KOPT-K1 (cell line): ENCODE results near the gene PEAK1.

Source experiments
- H3K27ac ChIP-seq: fragments of 200-600 bp; sonication (generic); 2 replicates; pipeline ENCODE4 v1.5.1; 2016; ENCODE audit warnings: antibody characterized with exemption, mild to moderate bottlenecking, low read depth, low read length; ENCODE audit not compliant: poor library complexity, severe bottlenecking
- H3K36me3 ChIP-seq: fragments of 200-600 bp; sonication (generic); 2 replicates; pipeline ENCODE4 v1.5.1; 2017; ENCODE audit warnings: antibody characterized with exemption, mild to moderate bottlenecking, low read length, moderate library complexity; ENCODE audit not compliant: insufficient read depth
- H3K9me3 ChIP-seq: fragments of 200-600 bp; sonication (generic); 2 replicates; pipeline ENCODE4 v1.5.1; 2017; ENCODE audit warnings: antibody characterized with exemption, low read length, mild to moderate bottlenecking; ENCODE audit not compliant: insufficient read depth, poor library complexity, severe bottlenecking

PEAK1 gene

GRCh38 chr15:77104155-77104554 lies 315.7 kb downstream of the PEAK1 start:
- no peaks in the 10 kb centered on the region for H3K36me3 ChIP-seq
- H3K27ac ChIP-seq: no peak overlapping the region
- H3K9me3 ChIP-seq: no peaks in the 10 kb centered on the region

- H3K27ac ChIP-seq: no peak overlapping the region
- H3K9me3 ChIP-seq: no peaks in the 10 kb centered on the region
- H3K36me3 ChIP-seq: no peaks in the 10 kb centered on the region
Observed at GRCh38 chr15:77099741-77100463, 320.0 kb downstream of the PEAK1 start.

GRCh38 chr15:77098572-77098971 lies 321.3 kb downstream of the PEAK1 start:
- Histone ChIP-seq H3K36me3 (no peaks in the 10 kb centered on the region), H3K27ac (no peak overlapping the region), H3K9me3 (no peaks in the 10 kb centered on the region)

DNA sequence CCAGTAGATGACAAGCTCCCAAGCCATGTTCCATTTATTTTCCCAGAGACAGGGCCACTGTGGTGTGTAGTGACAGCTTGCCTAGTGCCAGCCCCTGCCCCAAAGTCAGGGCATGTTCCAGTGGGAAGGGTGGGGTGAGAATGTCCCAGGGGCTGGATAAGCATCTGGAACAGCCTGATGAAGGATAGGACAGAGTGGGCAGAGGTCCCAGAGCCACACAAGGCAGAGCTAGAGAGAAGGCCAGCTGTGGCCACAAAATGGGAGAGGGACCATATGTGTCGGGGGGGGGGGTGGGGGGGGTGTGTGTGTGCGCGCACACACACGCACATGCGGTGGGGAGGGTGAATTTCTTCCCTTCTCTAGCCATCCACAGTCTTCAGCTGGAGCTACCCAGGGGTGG lies 322.0 kb downstream of the PEAK1 start:
- Histone ChIP-seq H3K36me3 (no peaks in the 10 kb centered on the region), H3K27ac (no peak overlapping the region), H3K9me3 (no peaks in the 10 kb centered on the region)

DNA sequence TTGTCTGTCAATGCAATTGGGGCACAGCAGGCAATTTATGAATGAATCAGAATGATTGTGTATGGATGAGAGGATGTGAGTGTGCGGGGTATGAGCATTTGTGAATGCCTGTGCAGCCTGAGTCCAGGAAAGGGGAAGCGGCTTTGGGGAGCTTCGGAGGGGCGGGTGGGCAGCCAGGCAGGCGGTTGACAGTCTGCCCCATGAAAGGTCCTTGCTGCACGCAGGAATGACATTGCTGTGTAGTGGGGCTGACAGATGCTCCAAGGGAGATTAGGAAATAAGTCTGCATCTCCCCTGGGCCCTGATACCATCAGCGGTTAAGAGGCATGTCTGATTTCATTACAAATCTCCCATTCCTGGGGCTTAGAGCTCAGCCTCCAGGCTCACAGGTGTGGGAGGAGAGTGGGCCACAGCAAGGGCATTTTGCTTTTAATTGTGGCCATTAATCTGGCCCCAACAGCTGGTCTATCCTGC lies 322.6 kb downstream of the PEAK1 start:
- Histone ChIP-seq H3K9me3 (no peaks in the 10 kb centered on the region), H3K27ac (no peak overlapping the region), H3K36me3 (no peaks in the 10 kb centered on the region)

GRCh38 chr15:77096541-77096940 lies 323.4 kb downstream of the PEAK1 start:
- Histone ChIP-seq H3K9me3 (no peaks in the 10 kb centered on the region), H3K36me3 (no peaks in the 10 kb centered on the region), H3K27ac (no peak overlapping the region)

GRCh38 chr15:77096138-77096537 lies 323.8 kb downstream of the PEAK1 start:
- Histone ChIP-seq H3K36me3 (no peaks in the 10 kb centered on the region), H3K9me3 (no peaks in the 10 kb centered on the region), H3K27ac (no peak overlapping the region)

DNA sequence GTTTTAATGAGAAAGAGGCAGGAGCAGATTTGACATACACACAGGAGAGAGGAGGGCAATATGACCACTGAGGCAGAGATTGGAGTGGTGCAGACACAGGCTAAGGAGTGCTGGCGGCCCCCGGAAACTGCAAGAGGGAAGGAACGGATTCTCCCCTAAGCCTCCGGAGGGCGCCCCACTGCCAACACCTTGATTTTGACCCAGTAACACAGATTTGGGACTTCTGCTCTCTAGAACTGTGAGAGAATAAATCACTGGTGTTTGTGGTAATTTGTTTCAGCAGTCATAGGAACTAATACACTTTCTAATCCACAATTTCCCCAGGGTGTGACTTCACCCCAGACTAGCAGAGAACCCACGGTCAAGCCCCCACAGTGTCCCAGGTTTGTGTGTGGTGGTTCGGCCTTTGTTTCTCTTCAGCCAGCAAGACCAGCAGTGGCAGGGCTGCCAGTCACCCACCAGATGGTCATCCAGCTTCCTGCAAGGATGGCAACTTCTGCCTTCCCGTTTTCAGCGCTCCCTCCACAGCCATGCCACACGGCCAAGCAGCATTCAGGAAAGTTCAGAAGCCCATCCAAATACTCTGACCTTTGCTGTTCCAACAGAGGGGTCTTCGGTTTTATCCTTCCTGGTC lies 325.4 kb downstream of the PEAK1 start:
- Histone ChIP-seq H3K27ac (no peak overlapping the region), H3K36me3 (no peaks in the 10 kb centered on the region), H3K9me3 (no peaks in the 10 kb centered on the region)

DNA sequence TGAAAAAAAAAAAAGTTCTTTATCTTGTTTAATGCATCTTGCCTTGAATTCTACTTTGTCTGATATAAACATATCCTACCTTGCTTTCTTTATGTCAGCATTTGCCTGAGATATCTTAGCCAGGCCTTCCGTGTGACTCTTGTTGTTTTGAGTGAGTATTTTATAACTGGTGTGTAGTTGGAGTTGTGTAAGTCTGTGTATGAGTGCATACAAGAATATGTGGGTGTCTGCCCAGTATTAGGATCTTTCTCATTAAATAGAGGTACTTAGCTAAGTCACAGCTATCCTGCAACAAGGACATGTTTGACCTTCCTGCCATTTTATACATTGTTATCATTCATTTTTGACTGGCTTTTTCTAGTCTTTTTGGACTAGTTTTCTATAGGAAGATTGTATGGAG lies 326.5 kb downstream of the PEAK1 start:
- Histone ChIP-seq H3K36me3 (no peaks in the 10 kb centered on the region), H3K27ac (no peak overlapping the region), H3K9me3 (no peaks in the 10 kb centered on the region)

GRCh38 chr15:77091097-77091496 lies 328.8 kb downstream of the PEAK1 start:
- H3K27ac ChIP-seq: no peak overlapping the region
- H3K36me3 ChIP-seq: no peaks in the 10 kb centered on the region
- no peaks in the 10 kb centered on the region for H3K9me3 ChIP-seq

- Histone ChIP-seq H3K36me3 (no peaks in the 10 kb centered on the region), H3K27ac (no peak overlapping the region), H3K9me3 (no peaks in the 10 kb centered on the region)
Observed at GRCh38 chr15:77087213-77087612, 332.7 kb downstream of the PEAK1 start.

- no peaks in the 10 kb centered on the region for H3K9me3 ChIP-seq
- no peak overlapping the region for H3K27ac ChIP-seq
- no peaks in the 10 kb centered on the region for H3K36me3 ChIP-seq
Observed at GRCh38 chr15:77085297-77085696, 334.6 kb downstream of the PEAK1 start.

GRCh38 chr15:77084436-77084835 lies 335.5 kb downstream of the PEAK1 start:
- Histone ChIP-seq H3K36me3 (no peaks in the 10 kb centered on the region), H3K27ac (no peak overlapping the region), H3K9me3 (no peaks in the 10 kb centered on the region)

DNA sequence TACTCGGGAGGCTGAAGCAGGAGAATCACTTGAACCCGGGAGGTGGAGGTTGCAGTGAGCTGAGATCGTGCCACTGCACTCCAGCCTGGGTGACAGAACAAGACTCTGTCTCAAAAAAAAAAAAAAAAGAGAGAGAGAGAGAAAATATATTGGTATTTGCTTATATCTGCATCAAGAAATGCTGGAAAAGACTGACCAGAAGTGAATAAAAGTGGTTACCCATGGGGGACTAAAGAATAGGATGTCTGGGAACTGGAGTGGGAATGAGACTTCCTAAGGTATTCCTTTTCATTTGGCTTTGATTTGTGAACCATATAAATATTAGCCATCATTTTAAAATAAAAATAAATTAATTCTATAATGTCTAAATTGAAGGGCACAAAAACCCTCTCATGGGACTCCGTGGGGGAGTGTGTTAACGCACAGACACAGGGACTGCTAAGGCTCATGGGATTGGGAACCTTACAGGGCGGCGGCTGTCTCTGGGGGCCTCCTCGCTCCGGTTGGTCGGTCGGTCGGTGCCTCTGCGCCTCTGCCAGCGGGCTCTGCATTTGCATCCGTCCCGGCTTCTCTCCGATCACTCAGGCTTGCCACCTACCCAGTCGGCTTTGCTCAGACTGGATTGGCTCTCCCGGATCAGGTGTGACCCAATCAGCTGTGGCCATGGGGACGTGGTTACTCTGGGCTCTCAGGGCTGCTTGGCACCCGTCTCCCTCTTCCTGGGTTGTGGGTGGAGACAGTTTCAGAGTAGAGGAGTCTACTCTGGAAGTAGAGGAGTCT lies 336.3 kb downstream of the PEAK1 start:
- no peaks in the 10 kb centered on the region for H3K9me3 ChIP-seq
- H3K36me3 ChIP-seq: no peaks in the 10 kb centered on the region
- H3K27ac ChIP-seq: no peak overlapping the region

- Histone ChIP-seq H3K27ac (no peak overlapping the region), H3K36me3 (no peaks in the 10 kb centered on the region), H3K9me3 (no peaks in the 10 kb centered on the region)
Observed at GRCh38 chr15:77081971-77082370, 337.9 kb downstream of the PEAK1 start.
